ENCODE measurements around the gene MCC. TPM values are rescaled to one million over a fixed set of nuclear protein-coding genes. Genes with fewer than 3 reads are reported as not detected.

The MCC gene
- total and polyA plus RNA-seq, 2 donors from 2014 or later = 2.4 to 20.6 TPM

- no peaks in the 10 kb centered on the region for H3K36me3 ChIP-seq (ENCODE audit: control insufficient read depth in 2 of 3, insufficient read depth in 3 of 3, low read length in 3 of 3)
- H3K9ac ChIP-seq (ENCODE audit: low read length in 3 of 3) = no peak overlapping the region
- H3K27ac ChIP-seq (ENCODE audit: low read depth in 2 of 2, low read length in 2 of 2) = no peak overlapping the region
- peaks cover 0 to 6% (median 0%) of the 10 kb centered on the region in 3 donors for H3K4me1 ChIP-seq (ENCODE audit: control insufficient read depth in 2 of 3, insufficient read depth in 2 of 3, low read depth in 1 of 3, low read length in 3 of 3)
- H3K4me3 ChIP-seq (ENCODE audit: low read length in 3 of 3) = no peak overlapping the region
- no peaks in the 10 kb centered on the region for H3K27me3 ChIP-seq (ENCODE audit: control insufficient read depth, insufficient read depth, low read length)
- no peak for DNase-seq
- intact Hi-C loops (cut with DNase I) = no loop called here
- TF ChIP-seq CTCF (IDR thresholded peaks at IDR 0.05; ENCODE audit: borderline replicate concordance, extremely low read depth, insufficient read depth) = no peak
- no peak for FAIRE-seq
- H3K9me3 ChIP-seq (ENCODE audit: control insufficient read depth in 2 of 3, insufficient read depth in 1 of 3, low read length in 3 of 3) = no peaks in the 10 kb centered on the region
Measured at GRCh38 chr5:113117543-113118115, 370.6 kb downstream of the MCC start.

- Histone ChIP-seq H3K27ac (ENCODE audit: low read depth in 2 of 2, low read length in 2 of 2) (no peak overlapping the region), H3K4me3 (ENCODE audit: low read length in 3 of 3) (no peak overlapping the region), H3K27me3 (ENCODE audit: control insufficient read depth, insufficient read depth, low read length) (no peaks in the 10 kb centered on the region), H3K9me3 (ENCODE audit: control insufficient read depth in 2 of 3, insufficient read depth in 1 of 3, low read length in 3 of 3) (no peaks in the 10 kb centered on the region), H3K9ac (ENCODE audit: low read length in 3 of 3) (no peak overlapping the region), H3K4me1 (ENCODE audit: control insufficient read depth in 2 of 3, insufficient read depth in 2 of 3, low read depth in 1 of 3, low read length in 3 of 3) (peaks cover 0 to 6% (median 0%) of the 10 kb centered on the region in 3 donors), H3K36me3 (ENCODE audit: control insufficient read depth in 2 of 3, insufficient read depth in 3 of 3, low read length in 3 of 3) (no peaks in the 10 kb centered on the region)
- DNase-seq (no peak), FAIRE-seq (no peak)
- intact Hi-C loops (cut with DNase I) = no loop called here
- no peak for TF ChIP-seq CTCF (IDR thresholded peaks at IDR 0.05; ENCODE audit: borderline replicate concordance, extremely low read depth, insufficient read depth)
Measured at GRCh38 chr5:113115956-113116355, 372.3 kb downstream of the MCC start.

GRCh38 chr5:113115061-113115460, 373.2 kb downstream of the MCC start:
- TF ChIP-seq CTCF (IDR thresholded peaks at IDR 0.05; ENCODE audit: borderline replicate concordance, extremely low read depth, insufficient read depth) = no peak
- no peak for FAIRE-seq
- intact Hi-C loops (cut with DNase I) = no loop called here

GRCh38 chr5:113114559-113114958, 373.7 kb downstream of the MCC start:
- no peak overlapping the region for H3K9ac ChIP-seq (ENCODE audit: low read length in 3 of 3)
- intact Hi-C loops (cut with DNase I) = no loop called here
- H3K4me1 ChIP-seq (ENCODE audit: control insufficient read depth in 2 of 3, insufficient read depth in 2 of 3, low read depth in 1 of 3, low read length in 3 of 3) = peaks cover 0 to 6% (median 0%) of the 10 kb centered on the region in 3 donors
- H3K27ac ChIP-seq (ENCODE audit: low read depth in 2 of 2, low read length in 2 of 2) = no peak overlapping the region
- H3K4me3 ChIP-seq (ENCODE audit: low read length in 3 of 3) = no peak overlapping the region
- TF ChIP-seq CTCF (IDR thresholded peaks at IDR 0.05; ENCODE audit: borderline replicate concordance, extremely low read depth, insufficient read depth) = no peak
- no peaks in the 10 kb centered on the region for H3K9me3 ChIP-seq (ENCODE audit: control insufficient read depth in 2 of 3, insufficient read depth in 1 of 3, low read length in 3 of 3)
- FAIRE-seq (no peak), DNase-seq (no peak)
- no peaks in the 10 kb centered on the region for H3K36me3 ChIP-seq (ENCODE audit: control insufficient read depth in 2 of 3, insufficient read depth in 3 of 3, low read length in 3 of 3)
- H3K27me3 ChIP-seq (ENCODE audit: control insufficient read depth, insufficient read depth, low read length) = no peaks in the 10 kb centered on the region

More at GRCh38 chr5:113115061-113115460, 373.2 kb downstream of the MCC start:
- no peak for DNase-seq
- no peaks in the 10 kb centered on the region for H3K27me3 ChIP-seq (ENCODE audit: control insufficient read depth, insufficient read depth, low read length)
- H3K4me1 ChIP-seq (ENCODE audit: control insufficient read depth in 2 of 3, insufficient read depth in 2 of 3, low read depth in 1 of 3, low read length in 3 of 3) = peaks cover 0 to 6% (median 0%) of the 10 kb centered on the region in 3 donors
- no peaks in the 10 kb centered on the region for H3K9me3 ChIP-seq (ENCODE audit: control insufficient read depth in 2 of 3, insufficient read depth in 1 of 3, low read length in 3 of 3)
- H3K9ac ChIP-seq (ENCODE audit: low read length in 3 of 3) = no peak overlapping the region
- H3K27ac ChIP-seq (ENCODE audit: low read depth in 2 of 2, low read length in 2 of 2) = no peak overlapping the region
- H3K36me3 ChIP-seq (ENCODE audit: control insufficient read depth in 2 of 3, insufficient read depth in 3 of 3, low read length in 3 of 3) = no peaks in the 10 kb centered on the region
- no peak overlapping the region for H3K4me3 ChIP-seq (ENCODE audit: low read length in 3 of 3)

Measured in kidney (tissue), 14 donors.